ENCODE measurements around the gene TNKS1BP1.
"Not testable (repeated sequence)": the region's sequence is repeated elsewhere in the genome, so short reads cannot be mapped to it uniquely, and the experiment has no call there.

Gene TNKS1BP1

DNA sequence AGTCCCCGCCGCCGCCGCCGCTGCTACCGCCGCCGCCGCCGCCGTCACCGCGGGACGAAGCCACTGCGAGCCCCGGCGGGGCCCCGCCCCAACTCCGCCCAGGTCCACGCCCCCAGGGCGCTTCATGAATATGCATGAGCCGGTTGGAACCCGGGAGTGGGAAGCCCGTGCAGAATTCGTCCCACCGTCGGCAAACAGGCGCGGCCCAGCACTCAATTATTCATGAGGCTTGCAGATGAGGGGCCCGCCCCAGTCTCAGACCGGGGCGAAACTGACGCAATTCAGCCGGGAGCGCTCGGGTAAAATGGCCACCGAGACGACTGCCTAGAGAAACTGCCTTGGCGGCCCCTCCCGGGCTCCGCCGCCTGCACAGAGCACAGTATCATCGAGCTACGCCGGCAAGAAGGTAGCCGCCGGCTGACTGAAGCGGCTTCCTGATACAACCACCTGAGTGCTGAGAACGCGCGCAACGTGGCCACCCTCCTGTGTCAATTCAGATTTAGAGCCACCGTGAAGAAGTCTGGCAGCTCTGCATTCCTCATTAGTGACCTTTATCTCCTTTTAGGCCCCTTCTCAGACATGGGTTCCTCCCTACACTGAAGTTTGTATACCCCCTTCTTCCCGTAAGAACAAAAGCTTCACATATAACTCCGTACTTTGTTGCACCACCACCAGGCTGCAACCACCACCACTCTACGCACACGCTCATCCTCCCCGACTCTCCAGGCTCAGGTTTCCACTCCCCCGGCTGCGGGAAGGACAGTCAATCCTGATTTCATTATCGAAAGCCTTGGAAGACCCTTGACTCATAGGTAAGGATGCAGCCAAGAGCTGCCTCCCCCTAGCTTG is at the start of gene TNKS1BP1:
TNKS1BP1 (minus strand) TSS at position 67 of the 849 bp plus-strand sequence. CDS start 3,067 bp downstream, outside the sequence.
- peak; percentile 84 for DNase-seq (ENCODE audit: low read depth)

GRCh38 chr11:57373146-57373545 is 48.4 kb upstream of the TNKS1BP1 start:
- no peak for DNase-seq (ENCODE audit: low read depth)

DNA sequence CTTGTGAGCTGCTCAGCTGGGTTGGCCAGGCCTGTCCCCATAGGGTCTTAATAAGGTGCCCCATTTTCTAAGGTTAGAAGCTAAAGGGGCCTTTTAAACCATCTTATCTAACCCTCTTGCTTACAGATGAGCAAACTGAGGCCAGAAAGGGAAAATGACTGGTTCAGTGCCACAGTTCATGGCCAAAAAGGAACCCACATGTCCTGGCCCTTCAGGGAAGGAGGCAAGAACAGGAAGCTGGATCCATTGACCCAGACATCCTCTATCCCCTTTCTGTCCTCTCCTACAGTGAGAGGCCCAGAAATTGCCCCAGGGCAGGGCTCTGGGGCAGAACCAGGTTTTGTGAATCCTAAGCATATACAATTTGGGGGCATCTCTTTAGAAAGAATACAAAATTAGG is 46.2 kb upstream of the TNKS1BP1 start:
- DNase-seq (ENCODE audit: low read depth): no peak

- DNase-seq (ENCODE audit: low read depth): no peak
Observed at GRCh38 chr11:57370251-57370650, 45.5 kb upstream of the TNKS1BP1 start.

- DNase-seq (ENCODE audit: low read depth): no peak
Observed at GRCh38 chr11:57368845-57369232, 44.1 kb upstream of the TNKS1BP1 start.

GRCh38 chr11:57368106-57368844 is 43.5 kb upstream of the TNKS1BP1 start:
- no peak for DNase-seq (ENCODE audit: low read depth)

GRCh38 chr11:57364851-57365660 is 40.3 kb upstream of the TNKS1BP1 start:
- no peak for DNase-seq (ENCODE audit: low read depth)

DNA sequence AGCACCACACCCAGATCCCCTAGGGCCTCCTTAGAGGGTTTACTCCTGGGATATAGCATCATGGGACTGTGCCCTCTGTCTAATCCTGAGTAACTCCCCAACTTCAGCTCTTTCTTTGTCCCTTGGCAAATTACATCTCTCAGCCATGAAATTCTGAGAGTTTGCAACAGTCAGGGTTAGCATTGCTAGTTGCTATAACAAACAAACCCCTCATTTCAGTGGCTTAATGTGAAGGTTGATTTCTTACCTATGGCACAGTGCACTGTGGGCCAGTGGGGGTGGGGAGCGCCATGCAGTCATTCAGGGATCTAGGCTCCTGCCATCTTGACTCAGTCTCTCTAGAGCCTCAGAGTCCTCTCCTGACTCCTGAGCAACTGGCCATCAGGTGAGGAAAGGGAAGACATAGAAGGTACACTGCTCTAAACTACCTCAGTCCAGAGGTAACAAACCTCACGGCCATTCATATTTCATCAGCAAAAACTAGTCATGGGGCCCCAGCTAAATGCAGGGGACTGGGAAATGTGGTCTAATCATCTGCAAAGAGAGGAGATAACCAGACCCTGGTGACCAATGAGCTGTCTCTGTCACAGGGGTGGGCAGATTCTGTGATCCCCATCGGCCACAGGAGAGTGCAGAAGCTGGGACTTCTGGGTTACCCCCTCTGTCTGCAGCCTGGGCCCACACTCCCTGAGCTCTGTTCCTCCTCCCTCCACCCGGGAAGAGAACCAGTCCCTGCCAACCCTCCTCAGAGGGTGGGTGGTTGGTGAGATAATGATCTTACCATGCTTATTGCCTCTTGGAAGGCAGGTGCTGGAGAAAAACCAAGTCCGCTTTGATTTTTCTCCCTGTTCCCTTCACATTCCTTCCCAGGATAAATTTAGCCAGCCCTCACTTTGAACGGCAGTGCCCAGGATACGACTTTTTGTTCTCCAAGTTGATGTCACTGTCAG is 38.7 kb upstream of the TNKS1BP1 start:
- no peak for DNase-seq (ENCODE audit: low read depth)

DNA sequence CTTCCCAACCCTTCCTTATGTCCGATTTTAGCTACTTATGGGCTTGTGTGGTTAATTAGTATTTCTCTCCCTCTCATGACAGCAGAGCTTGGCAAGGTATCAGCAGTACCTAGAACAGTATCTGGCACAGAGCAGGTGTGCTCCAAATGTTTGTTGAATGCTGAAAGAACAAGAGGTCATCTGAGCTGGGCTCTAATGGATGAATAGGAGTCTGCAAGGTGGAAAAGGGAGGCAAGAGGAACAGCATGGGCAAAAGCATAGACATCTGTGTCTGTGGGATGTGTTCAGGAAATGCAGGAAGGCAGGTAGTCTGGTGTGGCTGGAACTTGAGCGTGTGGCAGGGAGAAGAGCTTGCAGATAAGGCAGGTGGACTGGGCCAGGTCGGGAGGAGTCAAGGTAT is 37.2 kb upstream of the TNKS1BP1 start:
- DNase-seq (ENCODE audit: low read depth): no peak

DNA sequence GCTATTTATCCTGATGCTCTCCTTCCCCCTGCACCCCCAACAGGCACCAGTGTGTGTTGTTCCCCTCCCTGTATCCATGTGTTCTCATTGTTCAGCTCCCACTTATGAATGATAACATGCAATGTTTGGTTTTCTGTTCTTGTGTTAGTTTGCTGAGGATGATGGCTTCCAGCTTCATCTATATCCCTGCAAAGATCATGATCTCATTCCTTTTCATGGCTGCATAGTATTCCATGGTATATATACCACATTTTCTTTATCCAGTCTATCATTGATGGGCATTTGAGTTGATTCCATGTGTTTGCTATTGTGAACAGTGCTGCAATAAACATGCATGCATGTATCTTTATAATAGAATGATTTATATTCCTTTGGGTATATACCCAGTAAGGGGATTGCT is 36.7 kb upstream of the TNKS1BP1 start:
- DNase-seq (ENCODE audit: low read depth): not testable (repeated sequence)

GRCh38 chr11:57360991-57361390 is 36.2 kb upstream of the TNKS1BP1 start:
- DNase-seq (ENCODE audit: low read depth): no peak

DNA sequence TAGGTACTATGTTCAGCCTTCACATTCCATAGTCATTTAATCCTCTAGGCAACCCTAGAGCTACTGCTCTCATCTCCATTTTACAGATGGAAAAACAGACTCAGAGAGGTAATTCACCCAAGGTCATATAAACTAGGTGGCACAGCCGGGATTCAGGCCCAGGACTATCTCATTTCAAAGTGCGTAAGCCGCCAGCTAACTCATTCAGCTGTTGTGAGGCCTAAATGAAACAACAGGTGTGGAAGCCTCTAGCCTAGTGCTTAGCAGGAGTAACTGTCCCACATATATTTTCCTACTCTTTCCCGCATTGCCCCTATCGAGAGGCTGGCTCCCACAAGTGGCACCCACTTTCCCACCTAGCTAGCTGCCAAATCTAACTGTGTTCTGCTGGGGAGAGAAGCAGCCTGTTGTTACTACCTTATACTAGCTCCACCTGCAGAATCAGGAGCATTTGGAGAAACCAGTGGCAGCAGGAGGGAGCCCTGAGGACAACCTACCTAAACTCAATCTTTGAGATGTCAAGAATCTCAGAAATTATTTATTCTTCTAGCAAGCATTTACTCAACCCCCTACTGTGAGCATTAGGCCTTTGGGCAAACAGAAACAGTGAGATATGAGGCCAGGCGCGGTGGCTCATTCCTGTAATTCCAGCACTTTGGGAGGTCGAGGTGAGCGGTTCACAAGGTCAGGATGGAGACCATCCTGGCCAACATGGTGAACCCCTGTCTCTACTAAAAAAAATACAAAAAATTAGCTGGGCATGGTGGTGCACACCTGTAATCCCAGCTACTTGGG is 35.3 kb upstream of the TNKS1BP1 start:
- no peak for DNase-seq (ENCODE audit: low read depth)

DNA sequence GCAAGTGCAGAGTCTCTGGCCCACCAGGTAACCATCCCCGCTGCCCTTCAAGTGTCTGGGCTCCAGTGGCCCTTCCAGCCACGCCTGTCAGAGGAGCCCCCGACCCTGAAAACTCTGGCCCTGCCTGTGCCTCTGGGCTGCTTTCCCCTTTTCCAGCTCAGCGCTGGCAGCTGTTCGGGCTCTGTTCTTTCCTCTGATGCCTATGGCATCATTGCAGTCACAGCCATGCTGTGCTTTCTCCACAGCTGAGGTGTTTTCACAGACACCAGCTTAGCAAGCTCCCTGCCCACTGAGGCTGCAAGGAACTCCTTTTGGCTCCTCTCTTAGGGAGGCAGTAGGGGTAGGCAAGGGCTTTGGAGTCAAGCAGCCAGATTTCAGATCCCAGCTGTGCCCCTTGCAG is 34.6 kb upstream of the TNKS1BP1 start:
- DNase-seq (ENCODE audit: low read depth): no peak

DNA sequence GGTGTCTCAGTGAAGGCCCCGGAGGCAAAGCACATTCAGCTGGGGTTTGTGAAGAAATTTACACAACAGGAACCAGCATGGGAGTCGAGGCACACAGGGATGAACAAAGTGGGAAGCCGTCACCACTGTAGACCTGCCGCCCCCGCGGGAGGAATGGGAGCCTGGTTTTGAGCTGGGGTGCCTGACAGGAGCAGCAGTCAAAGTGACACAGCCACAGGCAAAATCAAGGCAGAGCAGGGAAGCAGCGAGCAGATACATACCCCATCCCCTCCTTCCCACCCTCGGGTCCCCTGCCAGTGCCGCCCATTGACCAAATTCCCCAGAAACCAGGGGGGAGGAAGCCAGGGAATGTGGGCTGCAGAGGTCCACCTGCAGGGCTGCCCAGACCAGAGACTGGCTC is 34.2 kb upstream of the TNKS1BP1 start:
- no peak for DNase-seq (ENCODE audit: low read depth)

DNA sequence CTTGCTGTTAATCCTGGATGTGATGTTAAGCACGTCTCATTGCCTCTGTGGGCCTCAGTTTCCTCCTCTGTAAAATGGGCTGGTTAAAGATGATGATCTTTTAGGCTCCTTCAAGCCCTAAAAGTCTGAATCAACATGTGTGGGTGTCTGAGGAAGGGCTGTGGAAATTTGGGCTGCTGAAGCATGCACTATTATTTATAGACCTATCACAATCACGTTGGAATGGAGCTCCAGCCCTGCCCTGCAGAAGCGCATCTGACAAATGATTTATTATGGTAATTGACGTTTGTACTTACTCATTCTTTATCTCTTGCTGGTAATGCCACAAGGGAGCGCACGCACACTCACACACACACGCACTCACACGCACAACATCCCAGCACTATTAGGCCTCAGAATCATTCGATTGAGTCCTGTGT is 33.8 kb upstream of the TNKS1BP1 start:
- no peak for DNase-seq (ENCODE audit: low read depth)

- no peak for DNase-seq (ENCODE audit: low read depth)
Observed at GRCh38 chr11:57357856-57358255, 33.1 kb upstream of the TNKS1BP1 start.

DNA sequence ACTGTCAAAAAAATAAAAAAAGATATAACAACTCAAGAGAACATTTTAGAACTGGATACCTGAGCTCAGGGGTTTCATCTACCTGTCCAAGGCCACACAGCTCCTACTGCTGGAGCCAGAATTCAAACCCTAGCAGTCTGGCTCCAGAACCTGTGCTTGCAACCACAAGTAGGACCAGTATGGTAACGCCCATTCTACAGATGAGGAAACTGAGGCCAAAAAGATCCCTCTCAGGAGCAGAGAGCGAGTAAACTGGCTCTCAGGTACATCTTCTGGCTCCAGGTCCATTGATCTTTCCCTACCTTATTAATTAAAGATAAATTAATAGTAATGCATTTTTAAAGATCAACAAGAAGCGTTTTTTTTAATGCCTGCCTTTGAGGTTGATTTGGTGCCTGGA is 32.6 kb upstream of the TNKS1BP1 start:
- DNase-seq (ENCODE audit: low read depth): no peak

DNA sequence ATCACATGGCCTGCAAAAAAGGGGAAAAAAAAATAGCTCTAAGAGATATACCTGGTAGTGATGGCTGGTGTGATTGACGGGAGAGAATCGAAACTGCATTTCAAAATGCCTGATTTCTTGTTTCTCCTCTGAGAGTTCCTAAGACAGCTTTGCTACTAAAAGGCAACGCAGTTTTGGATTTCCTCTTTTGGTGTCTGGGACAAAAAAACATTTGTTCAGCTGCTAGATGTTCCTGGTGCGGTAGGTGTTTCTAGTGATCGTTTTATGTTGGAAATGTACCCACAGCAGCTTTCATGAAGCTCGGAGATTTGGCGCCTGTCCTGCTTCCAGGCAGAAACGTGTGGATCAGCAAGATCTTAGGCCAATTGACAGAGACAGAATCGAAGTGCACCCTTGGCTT is 31.5 kb upstream of the TNKS1BP1 start:
- no peak for DNase-seq (ENCODE audit: low read depth)

- DNase-seq (ENCODE audit: low read depth): no peak
Observed at GRCh38 chr11:57354699-57355098, 29.9 kb upstream of the TNKS1BP1 start.

DNA sequence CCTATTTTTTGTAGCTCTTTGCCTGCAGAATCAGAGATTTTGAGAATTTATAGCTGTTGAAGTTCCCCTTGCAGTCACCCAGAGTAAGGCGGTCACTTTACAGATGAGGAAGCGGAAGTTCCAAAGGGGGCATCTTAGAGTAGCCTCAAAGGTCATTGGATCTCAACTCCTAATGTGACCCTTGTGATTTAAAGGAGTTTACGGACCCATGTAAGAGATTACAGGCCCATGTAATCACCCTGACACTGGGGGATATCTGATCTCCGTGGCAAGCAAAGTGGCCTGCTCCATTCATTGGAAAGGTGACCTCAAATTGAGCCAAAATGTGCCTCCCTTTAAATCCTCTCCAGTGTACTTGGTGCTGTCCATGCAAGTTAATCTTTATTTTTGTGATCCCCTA is 29.1 kb upstream of the TNKS1BP1 start:
- DNase-seq (ENCODE audit: low read depth): no peak

DNA sequence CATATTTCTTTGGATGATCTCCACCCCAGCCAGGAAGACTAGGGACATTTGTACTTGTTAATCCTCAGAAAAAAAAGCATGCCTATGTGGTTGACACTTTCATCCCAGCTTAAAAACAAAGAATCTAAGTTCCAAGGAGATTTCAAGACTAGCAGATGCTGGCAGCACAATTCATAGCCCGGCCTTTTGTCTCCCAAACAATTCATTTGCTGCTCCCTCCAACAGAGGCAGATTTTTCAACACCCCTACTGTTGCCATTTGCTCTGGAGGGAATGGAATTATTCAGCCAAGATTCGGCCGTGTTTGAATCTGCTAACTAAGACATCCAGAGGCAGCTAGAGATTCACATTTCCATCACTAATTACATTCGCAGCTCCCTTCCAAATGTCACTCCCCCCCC is 28.7 kb upstream of the TNKS1BP1 start:
- no peak for DNase-seq (ENCODE audit: low read depth)
